Measurements from ENCODE around the gene TFDP1.
"Not testable (repeated sequence)": the region's sequence is repeated elsewhere in the genome, so short reads cannot be mapped to it uniquely, and the experiment has no call there.

Gene TFDP1

DNA sequence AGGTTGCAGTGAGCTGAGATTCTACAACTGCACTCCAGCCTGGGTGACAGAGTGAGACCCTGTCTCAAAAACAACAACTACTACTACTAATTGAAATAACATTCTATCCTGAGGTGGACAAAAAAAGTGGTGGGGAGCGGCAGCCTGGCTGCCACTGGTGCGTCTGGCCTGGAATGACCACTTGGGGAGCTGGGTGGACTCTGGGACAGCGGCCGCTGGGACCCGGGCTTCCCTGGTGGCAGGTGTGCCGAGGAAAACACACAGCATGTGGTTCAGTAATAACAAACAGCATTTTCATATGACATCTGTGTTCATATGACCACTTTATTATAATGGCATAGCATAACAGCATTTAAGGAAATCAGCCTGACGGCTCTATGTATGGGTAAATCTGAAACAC, 33.9 kb downstream of the TFDP1 start:
- DNase-seq, result no peak

DNA sequence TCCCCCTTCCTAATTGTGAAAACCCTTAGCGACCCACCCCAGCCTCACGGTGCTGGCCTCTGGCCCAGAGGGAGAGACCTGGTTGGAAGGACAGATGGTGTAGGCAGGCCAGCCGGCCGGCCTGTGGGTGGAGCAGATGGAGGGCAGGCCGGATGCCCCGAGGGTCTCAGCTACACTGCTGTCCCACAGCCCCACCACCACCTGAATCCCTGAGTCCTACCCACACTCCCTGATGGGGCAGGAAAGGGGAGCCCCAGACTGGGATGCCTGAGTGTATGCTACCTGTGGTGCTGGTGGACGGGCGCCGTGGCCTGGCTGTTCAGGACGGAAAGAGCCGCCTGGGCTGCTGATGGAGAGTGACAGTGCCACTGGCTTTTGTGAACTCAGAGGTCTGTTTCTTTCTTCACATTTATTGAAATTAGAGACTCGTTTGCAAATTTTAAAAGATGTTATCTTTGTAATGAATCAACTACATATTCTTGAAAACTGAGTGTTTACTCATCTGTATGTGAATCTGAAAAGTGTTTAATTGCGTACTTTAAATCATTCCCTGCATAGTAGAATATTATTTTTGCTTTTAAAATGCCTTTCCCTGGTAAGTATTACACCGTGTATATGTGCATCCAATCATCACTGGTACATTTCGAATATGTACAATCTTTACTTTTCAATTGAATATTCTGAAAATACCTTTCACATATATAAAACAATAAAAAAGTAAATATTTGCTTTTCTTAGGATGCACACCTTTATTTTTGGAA, 35.7 kb downstream of the TFDP1 start:
- DNase-seq, result no peak

DNA sequence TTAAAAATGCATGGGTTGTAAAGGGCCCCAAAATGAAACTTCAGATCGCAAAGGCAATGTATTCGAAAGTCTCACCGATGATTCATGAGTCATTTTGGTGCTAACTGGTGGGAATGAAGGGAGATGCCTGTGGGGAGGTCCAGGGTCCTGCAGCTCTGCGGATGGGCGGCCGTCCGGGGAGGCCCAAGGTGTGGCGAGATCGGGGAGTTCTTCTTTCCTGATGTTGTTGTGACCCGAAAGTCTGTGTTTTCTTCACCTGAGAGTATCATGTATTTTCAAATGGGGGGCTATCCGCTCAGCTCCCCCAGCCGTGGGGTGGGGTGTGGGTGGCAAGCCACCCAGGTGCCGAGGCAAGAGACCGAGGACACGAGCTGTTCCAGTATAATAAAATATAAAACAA, 36.5 kb downstream of the TFDP1 start:
- no peak for DNase-seq

DNA sequence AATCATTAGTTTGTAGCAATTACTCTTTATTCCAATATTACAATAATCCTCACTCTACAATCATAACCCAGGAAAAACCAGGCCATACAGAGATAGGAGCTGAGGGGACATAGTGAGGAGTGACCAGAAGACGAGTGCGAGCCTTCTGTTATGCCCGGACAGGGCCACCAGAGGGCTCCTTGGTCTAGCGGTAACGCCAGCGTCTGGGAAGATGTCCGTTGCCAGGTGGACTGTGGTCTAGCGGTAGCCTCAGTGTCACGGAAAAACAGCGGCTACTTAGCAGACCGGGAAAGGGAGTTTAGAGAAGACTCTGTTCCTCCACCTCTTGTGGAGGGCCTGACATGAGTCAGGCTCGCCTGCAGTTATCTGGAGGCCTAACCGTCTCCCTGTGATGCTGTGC, 36.9 kb downstream of the TFDP1 start:
- not testable (repeated sequence) for DNase-seq

DNA sequence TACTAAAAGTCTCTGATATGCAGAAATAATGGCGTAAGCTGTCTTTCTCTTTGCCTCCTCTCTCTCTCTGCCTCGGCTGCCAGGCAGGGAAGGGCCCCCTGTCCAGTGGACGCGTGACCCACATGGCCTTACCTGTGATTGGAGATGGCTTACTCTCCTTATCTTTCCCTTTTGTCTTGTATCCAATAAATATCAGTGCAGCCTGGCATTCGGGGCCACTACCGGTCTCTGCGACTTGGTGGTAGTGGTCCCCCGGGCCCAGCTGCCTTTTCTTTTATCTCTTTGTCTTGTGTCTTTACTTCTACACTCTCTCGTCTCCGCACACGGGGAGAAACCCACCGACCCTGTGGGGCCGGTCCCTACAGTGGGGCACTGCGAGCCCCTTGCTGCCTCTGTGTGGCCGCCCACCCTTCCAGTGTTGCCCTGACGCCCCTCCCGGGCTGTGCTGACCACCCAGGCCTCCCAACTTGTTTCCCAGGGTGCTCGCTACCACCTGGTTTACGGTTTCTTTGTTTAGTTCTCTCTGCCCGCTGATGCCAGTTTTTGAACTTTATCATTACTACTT, 37.5 kb downstream of the TFDP1 start:
- DNase-seq, result not testable (repeated sequence)

DNA sequence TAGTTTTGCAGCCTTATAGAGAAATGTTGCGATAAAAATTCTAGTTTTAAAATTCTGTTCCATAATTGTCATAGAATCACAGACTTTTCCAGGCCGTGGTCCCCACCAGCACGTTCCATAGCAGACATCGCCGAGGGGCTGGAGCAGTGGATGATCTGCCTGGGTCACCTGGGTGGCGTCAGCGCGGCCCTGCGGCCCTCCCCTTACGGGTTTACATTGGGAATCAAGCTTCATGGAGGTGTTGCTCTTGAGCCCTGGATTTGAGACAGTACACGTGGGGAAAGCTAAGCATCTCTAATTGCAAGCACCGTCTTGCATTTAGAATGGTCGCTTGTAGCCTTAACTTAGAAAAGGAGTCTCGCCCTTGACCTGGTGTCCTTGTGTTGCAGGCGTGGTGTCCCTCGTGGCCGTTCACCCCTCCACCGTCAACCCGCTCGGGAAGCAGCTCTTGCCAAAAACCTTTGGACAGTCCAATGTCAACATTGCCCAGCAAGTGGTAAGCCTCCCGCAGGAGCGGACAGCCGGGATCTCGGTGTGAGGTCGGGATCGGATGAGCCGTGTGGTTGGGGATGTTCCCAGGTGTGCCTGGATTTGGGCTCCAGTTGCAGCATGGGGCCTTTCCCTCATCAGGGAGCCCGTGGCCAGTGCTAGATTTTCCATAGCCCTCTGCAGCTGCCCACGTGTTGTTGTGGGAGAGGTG, 38.4 kb downstream of the TFDP1 start:
- no peak for DNase-seq

DNA sequence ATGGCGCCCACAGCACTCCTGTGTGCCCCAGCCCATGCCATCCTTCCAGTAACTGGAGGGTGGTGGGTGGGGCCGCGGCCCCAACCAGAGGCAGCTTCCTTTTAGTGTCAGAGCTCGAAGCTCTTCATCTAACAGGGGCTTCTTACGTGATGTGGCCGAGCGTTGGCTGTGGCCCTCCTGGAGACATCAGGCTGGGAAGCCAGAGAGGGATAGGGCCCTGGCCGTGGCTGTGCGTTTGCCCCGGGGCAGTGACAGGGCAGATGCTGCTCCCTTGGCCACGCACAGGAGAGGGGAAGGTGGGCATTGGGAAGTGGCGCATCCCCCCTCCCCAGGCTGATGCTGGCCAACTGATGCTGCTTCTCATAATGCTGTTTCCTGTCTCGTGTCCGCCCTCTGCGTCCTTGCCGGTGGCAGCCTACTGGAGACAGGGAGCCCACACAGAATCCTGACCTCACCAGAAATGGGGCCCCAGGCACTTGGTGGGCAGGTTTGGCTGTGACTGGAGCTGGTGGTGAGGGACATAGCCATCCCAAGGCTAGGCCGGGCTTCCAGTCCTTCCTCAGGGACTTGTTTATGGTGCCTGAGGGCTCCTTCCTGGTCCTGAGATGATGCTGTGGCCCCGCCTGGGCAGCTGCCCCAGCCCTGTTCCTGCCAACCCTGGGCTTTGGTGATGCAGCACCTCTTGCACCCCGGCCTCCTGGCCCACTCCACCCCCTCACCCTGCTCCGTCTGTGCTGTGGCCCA, 39.1 kb downstream of the TFDP1 start:
- no peak for DNase-seq

DNA sequence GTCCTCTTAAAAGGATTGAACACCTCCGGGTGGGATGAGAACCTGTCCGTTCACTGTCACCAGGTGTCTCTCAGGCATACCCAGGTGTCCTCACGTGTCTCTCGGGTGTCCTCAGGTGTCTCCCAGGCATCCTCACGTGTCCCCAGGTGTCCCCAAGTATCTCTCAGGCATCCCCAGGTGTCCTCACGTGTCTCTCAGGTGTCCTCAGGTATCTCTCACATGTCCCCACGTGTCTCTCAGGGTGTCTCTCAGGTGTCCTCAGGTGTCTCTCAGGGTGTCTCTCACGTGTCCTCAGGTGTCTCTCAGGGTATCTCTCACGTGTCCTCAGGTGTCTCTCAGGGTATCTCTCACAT, 39.7 kb downstream of the TFDP1 start:
- no peak for DNase-seq

DNA sequence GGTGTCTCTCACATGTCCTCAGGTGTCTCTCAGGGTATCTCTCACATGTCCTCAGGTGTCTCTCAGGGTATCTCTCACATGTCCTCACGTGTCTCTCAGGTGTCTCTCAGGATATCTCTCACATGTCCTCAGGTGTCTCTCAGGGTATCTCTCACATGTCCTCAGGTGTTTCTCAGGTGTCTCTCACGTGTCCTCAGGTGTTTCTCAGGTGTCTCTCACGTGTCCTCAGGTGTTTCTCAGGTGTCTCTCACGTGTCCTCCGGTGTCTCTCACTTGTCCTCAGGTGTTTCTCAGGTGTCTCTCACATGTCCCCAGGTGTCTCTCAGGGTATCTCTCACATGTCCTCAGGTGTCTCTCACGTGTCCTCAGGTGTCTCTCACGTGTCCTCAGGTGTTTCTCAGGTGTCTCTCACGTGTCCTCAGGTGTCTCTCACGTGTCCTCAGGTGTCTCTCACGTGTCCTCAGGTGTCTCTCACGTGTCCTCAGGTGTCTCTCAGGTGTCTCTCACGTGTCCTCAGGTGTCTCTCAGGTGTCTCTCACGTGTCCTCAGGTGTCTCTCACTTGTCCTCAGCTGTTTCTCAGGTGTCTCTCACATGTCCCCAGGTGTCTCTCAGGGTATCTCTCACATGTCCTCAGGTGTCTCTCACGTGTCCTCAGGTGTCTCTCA, 40.2 kb downstream of the TFDP1 start:
- DNase-seq, result not testable (repeated sequence)

DNA sequence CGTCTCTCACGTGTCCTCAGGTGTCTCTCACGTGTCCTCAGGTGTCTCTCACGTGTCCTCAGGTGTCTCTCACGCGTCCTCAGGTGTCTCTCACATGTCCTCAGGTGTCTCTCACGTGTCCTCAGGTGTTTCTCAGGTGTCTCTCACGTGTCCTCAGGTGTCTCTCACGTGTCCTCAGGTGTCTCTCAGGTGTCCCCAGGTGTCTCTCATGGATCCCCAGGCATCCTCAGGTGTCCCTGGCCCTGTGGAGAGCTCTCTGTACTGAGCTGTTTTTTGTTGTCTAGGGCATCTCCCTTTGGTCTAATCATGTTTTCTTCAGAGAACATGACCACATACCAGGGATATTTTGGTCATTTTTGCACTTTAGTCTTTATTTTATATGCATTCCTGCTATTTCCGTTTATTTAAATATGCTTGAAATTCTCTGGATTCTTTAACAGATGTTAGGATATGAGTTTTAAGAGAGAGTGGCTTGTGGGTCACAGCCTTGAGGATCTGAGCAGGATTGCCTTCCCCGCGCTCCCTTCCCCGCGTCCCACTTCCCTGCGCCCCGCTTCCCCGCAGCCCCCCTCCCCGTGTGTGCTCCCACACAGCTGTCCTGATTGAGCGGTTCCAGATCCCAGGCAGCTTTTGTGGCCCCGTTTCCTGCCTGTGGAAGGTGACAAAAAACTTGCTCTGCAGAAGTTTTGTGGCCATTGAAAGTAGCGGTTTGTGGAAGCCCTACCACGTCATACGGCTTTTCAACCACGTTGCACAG, 41.6 kb downstream of the TFDP1 start:
- no peak for DNase-seq

DNA sequence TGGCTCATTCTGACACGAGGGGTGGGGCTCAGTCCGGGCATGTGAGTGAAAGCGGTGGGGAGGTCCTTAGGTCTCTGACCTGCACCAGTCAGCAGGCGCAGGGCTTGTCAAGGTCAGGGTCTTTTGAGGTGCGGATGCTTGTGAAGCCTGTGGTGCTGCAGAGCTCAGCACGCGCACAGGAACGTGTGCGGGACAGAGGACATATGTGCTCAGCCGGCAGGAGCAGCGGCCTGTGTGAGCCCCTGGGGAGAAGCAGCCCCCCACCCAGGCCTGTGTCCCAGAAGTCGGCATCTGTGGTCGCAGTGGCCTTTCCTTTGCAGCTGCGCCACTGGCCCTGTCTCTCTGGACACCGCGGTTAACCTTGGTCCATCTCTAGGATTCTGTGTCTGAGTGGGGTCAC, 42.6 kb downstream of the TFDP1 start:
- DNase-seq, result no peak

DNA sequence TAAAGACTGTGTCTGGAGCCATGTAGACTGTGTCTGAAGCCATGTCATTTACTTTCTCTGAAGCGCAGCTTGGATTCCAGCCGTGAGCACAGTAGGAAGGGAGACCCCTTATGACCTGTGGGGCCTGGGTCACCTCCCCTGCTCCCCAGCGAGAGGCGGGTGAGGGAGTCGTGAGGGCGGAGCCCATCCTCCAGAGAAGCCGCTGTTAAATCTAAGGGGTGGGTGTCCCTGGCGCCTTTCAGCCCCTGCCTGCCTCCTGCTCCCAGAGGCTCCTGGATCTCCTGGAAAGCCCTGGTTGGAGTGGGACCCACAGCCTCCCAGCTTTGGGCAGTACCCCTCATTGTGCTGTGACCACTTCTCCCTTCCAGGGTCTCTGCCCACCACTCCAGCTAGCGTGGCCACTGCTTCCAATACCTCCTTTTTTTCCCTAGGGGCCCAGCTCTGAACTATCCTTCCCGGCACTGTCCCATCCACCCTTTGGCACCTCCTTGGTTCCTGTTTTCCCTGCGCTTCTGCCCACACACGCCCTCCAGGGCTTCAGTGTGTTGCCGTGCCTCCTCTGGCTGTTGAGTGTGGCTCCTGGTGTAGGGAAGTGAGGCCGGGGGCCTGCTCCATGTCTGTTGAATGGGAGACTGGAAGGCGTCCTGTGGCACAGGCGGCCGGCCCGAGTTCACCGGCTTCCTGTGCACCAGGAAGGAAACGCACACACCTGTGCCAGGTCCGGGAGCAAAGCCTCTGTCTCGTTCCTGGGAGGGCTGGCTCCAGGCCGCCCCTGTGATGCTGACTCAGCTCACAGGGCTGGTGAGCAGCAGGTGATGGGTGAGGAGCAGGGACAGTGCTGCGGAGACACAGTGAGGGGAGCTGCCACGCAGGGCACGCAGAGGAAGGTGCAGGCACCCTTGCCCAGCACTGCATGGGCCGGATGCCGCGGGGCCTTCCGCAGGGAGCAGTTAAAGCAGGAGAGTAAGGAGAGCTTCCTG, 44.0 kb downstream of the TFDP1 start:
- no peak for DNase-seq

DNA sequence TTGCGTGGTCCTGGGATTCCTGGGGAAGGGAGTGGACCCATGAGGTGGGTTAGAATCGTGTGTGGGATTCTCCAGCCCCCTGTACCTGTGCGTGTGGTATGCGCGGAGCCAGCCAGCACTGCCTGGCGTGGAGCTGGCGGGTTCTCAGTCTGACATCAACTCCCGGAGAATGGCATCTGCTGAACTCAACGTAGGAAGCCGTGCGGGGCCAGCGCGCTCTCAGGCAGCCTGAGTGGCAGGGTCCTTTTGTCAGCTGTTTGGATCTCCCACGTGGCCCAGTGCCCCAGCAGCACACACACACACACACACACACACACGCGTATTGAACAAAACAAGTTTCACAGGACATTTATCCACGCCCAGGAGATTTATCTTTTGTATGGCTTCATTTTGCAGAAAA, 45.3 kb downstream of the TFDP1 start:
- DNase-seq, result no peak

DNA sequence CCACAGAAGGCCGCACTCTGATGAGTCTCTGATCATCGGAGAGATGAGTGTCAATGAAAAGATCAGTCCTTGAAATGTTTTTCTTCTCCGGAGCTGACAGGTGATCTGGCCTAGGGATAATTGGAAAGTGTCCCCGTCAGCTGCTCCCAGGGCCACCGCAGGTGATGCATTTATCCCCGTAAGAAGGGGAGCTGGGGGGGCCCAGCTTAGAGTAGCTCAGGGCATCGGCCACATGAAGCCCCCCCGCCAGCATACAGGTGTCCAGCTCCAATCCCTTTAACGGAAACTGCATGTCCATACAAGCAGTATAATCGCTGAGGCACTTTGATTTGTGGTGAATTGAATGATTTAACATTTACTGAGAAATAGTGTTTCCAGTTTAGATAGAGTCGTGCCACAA, 45.7 kb downstream of the TFDP1 start:
- no peak for DNase-seq

DNA sequence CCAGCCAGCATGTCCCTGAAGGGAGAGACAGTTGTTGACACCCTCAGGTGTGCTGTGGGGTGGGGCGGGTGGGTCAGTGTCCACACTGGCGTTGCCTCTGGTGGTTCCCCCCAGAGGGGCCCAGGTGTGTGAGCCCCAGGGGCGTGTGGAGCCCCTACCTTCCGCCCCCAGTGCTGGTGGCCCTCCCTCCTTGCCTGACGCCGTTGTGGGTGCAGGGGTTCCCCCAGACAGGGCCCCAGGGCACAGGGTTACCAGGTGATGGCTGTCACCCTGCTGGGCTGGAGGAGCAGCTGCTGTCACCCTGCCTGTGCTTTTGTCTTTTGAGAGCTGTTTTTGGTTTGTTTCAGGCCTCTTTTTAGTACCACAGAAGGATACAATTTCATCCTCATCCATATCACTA, 46.3 kb downstream of the TFDP1 start:
- DNase-seq, result no peak

DNA sequence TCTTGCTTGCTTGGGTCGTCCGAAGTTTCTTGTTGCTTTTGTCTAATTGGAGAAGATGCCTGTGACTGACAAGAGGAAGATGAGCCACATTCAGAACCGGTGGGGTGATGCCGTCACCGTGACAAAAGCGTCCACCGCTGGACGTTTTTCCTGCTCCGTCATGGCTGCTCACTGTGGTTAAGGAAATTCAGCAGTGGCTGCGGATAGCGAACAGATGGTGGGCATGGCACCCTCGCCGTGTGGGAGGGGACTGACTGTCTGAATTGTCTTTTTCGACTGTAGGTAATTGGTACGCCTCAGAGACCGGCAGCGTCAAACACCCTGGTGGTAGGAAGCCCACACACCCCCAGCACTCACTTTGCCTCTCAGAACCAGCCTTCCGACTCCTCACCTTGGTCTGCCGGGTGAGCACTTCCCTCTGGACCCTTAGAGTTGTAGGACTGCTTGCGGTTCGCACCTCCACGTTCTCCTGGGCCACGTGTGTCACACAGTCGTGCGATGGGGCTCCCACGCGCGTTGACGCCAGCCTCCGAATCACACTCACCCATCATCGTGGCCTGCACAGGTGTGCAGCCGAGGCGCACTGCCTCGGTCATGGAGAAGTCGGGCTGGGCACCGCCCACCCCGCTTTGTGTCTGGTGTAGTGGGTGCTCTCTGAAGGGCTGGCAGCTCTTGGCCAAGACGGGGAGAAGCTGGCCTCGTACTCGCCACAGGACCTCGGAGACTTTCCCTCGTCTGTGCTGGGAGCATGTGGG, 47.0 kb downstream of the TFDP1 start:
- DNase-seq, result no peak

DNA sequence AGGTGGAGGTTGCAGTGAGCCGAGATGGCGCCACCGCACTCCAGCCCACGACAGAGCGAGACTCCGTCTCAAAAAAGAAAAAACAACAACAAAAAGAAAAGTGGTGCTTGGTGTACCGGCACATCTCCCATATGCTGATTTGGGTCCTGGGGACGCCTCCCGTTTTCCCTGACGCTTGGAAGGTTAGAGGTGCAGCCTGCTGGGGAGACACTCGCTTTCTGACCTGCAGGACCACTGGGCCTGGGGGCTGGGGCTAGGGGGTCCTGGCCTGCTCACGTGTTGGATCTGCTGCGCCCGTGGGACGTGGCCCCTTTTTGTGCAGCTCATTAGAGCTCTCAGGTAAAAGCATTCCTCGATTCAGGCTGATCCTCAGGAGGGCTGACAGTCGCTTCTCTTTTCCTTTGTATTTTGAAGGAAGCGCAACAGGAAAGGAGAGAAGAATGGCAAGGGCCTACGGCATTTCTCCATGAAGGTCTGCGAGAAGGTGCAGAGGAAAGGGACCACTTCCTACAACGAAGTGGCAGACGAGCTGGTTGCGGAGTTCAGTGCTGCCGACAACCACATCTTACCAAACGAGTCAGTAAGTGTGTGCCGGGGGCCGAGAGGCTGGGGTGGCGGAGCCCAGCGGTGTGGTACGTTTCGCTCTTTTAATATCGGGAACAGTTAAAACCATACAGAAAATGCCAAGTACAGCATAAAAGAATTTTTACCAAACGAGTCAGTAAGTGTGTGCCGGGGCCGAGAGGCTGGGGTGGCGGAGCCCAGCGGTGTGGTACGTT, 48.3 kb downstream of the TFDP1 start:
- DNase-seq, result no peak

DNA sequence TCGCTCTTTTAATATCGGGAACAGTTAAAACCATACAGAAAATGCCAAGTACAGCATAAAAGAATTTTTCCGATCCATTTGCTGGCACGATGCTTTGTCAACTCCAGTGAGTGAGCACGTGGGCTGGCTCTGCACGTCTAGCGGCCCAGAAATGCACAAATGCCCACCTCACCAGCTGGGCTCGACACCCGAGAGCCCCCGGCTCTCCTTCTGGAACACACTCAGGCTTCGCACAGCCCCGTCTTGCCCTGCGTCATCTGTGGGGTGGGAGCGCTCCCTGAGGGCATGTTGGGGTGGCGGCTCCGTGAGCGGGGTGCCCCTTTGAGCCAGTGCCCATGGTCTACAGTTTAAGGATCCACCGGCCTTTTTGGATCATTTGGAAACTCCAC, 48.9 kb downstream of the TFDP1 start:
- no peak for DNase-seq

DNA sequence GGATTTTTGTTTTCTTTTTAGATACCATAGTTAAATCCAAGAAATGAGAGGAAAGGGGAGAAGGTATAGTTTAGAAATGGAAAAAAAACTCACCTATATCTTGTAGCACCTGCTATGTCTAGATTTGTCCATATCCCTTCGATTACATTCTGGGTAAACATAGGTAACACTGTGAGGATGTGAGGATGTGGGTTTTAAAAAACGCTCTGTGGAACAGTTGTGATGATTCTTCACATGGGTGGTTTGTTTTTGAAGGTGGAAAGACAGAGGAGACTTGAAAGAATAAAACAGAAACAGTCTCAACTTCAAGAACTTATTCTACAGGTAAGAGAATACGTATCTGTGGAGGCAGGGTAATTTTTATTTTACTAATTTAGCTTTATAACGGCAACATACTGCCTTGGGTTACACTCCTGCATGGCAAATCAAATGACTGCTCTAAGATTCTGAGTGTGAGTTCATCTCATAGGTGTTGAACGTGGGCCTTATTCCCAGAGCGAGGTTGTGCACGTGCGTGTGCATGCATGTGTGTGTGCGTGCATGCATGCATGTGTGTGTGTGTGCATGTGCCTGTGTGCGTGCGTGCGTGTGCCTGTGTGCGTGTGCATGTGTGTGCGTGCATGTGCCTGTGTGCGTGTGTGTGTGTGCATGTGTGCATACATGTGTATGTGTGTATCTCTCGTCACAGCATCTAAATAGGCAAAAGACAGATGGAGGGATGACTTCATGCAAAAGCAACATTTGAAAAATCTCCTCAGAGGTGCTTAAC, 49.9 kb downstream of the TFDP1 start:
- DNase-seq, result no peak

Data from central memory CD4-positive, alpha-beta T cell (primary cell).